A549 treated with GW870086 at 1 μM for 4 hours (cell line): Measurements from ENCODE around the gene FGB. TPM values are rescaled to one million over a fixed set of nuclear protein-coding genes. Genes with fewer than 3 reads are reported as not detected.

Source experiments
- total RNA-seq: library from RNA; stranded (reverse); fragments of 200-300 nt; extraction: Qiagen RNA extraction; gene quantifications from 5 replicates; pipeline ENCODE4 v1.2.3, GENCODE V29; 2022; ENCODE audit warnings: low read depth

Gene FGB
- total RNA-seq, result 15.9 to 26.1 TPM (median 17.6 TPM) in 5 replicates

GRCh38 chr4:154562697-154563254 lies at the start of gene FGB:
TSS of gene FGB (plus strand) at chr4:154563011. CDS start at chr4:154563019, 8 bp downstream.

GRCh38 chr4:154549894-154550790 lies 12.7 kb upstream of the FGB start, which contains the start of gene PLRG1:
TSS of gene PLRG1 (minus strand) at chr4:154550400. CDS start at chr4:154550308, 92 bp downstream.

GRCh38 chr4:154590329-154591006 lies 27.7 kb downstream of the FGB start, which contains the start of gene FGA:
TSS of gene FGA (minus strand) at chr4:154590742. CDS start at chr4:154590687, 55 bp downstream.

GRCh38 chr4:154612472-154613414 lies 49.9 kb downstream of the FGB start, which contains the start of gene FGG:
TSS of gene FGG (minus strand) at chr4:154612656. CDS start at chr4:154612609, 47 bp downstream.

Other genes with a start within 250 kb of the FGB start
- 0.03 TPM in 1 of 5 replicates, not detected in the others for gene DCHS2, start 71.2 kb upstream of the FGB start, total RNA-seq
- 54.9 to 58.5 TPM (median 56.3 TPM) in 5 replicates for gene PLRG1, start 12.6 kb upstream of the FGB start, total RNA-seq
- 16.4 to 22.7 TPM (median 17.4 TPM) in 5 replicates for gene FGA, start 27.7 kb downstream of the FGB start, total RNA-seq
- 5.1 to 8.7 TPM (median 5.5 TPM) in 5 replicates for gene FGG, start 49.6 kb downstream of the FGB start, total RNA-seq
- 0.02 to 0.05 TPM (median 0.02 TPM) in 3 of 5 replicates, not detected in the others for gene LRAT, start 181.0 kb downstream of the FGB start, total RNA-seq
- not detected in 5 replicates for gene RBM46, start 218.3 kb downstream of the FGB start, total RNA-seq